B cell (primary cell): Measurements from ENCODE around the gene PCBP3. TPM values are rescaled to one million over a fixed set of nuclear protein-coding genes. Genes with fewer than 3 reads are reported as not detected.

Experiments
- ATAC-seq: fragments of 200-7000 bp; cut with Tn5 transposase; one replicate; pipeline ENCODE4 v1.10.0; 2021; ENCODE audit warnings: low read depth, mild to moderate bottlenecking, moderate number of reproducible peaks, moderate library complexity
- CTCF ChIA-PET: fragments of 350-600 bp; sonication (Branson Sonifier 250); formaldehyde crosslinking; loops from one replicate; lab custom pipeline; 2021; ENCODE audit warnings: antibody characterized with exemption, inconsistent platforms; lab: Charles Lee
- POLR2A ChIA-PET: fragments of 350-600 bp; sonication (Branson Sonifier 250); formaldehyde crosslinking; loops from one replicate; lab custom pipeline; 2021; ENCODE audit warnings: antibody characterized with exemption; lab: Charles Lee
- DNase-seq: peaks from one replicate; pipeline ENCODE4 v3.0.0; 2013
- H2AFZ ChIP-seq: 2 replicates; pipeline ENCODE4 v1.6.1; 2012; ENCODE audit warnings: mild to moderate bottlenecking, low read depth, low read length; ENCODE audit not compliant: insufficient read depth, poor library complexity, severe bottlenecking
- H3K27ac ChIP-seq, 2 donors: 1 replicate in 1 of 2; 2 replicates in 1 of 2; pipeline ENCODE4 v1.5.1; 2012 to 2013; ENCODE audit warnings: low read length in 2 of 2, mild to moderate bottlenecking in 2 of 2, moderate library complexity in 1 of 2
- H3K27me3 ChIP-seq, 4 experiments: fragments of 200-600 bp in 1 of 4; sonication (generic) in 1 of 4; replicated peaks in 1 of 4; 1 replicate in 2 of 4; 2 replicates in 2 of 4; pipeline versions ENCODE4 v1.6.1 to v1.7.0; 2013 to 2016; ENCODE audit warnings: low read length in 3 of 4, mild to moderate bottlenecking in 2 of 4, mixed read lengths in 1 of 4, moderate library complexity in 1 of 4; ENCODE audit not compliant: insufficient read depth in 4 of 4, control insufficient read depth in 3 of 4; ENCODE audit errors: control extremely low read depth in 1 of 4
- H3K36me3 ChIP-seq, 2 experiments: replicated peaks in 1 of 2; 1 replicate in 1 of 2; 2 replicates in 1 of 2; pipeline versions ENCODE4 v1.6.1 to v1.7.1; 2013; ENCODE audit warnings: low read length in 1 of 2; ENCODE audit not compliant: insufficient read depth in 2 of 2, control insufficient read depth in 1 of 2; ENCODE audit errors: control extremely low read depth in 1 of 2, extremely low read depth in 1 of 2
- H3K4me1 ChIP-seq, 2 donors: fragments of 200-600 bp in 1 of 2; sonication (generic) in 1 of 2; 1 replicate in 1 of 2; 2 replicates in 1 of 2; pipeline versions ENCODE4 v1.5.1 to v1.6.1; 2013 to 2017; ENCODE audit warnings: low read length in 2 of 2; ENCODE audit not compliant: control insufficient read depth in 2 of 2, insufficient read depth in 2 of 2
- H3K4me2 ChIP-seq: replicated peaks from 2 replicates; pipeline ENCODE3; 2012; ENCODE audit warnings: mild to moderate bottlenecking, low read depth, low read length; ENCODE audit not compliant: poor library complexity, severe bottlenecking
- H3K4me3 ChIP-seq, 5 experiments: fragments of 200-600 bp in 1 of 5; sonication (generic) in 1 of 5; 1 replicate in 3 of 5; 2 replicates in 2 of 5; pipeline versions ENCODE4 v1.5.1 to v1.7.0; 2011 to 2016; ENCODE audit warnings: low read length in 4 of 5, mild to moderate bottlenecking in 4 of 5, low read depth in 2 of 5, control low read depth in 1 of 5, moderate library complexity in 1 of 5; ENCODE audit not compliant: insufficient read depth in 1 of 5; ENCODE audit errors: control extremely low read depth in 1 of 5, extremely low read depth in 1 of 5
- H3K79me2 ChIP-seq: fragments of 200-600 bp; sonication (generic); one replicate; pipeline ENCODE4 v1.6.0; 2016; ENCODE audit warnings: low read length; ENCODE audit not compliant: control insufficient read depth, insufficient read depth
- H3K9ac ChIP-seq: fragments of 200-600 bp; sonication (generic); 2 replicates; pipeline ENCODE4 v1.6.1; 2017; ENCODE audit warnings: mild to moderate bottlenecking, low read length, moderate library complexity
- H3K9me3 ChIP-seq, 3 donors: one replicate each; pipeline versions ENCODE4 v1.6.1 to v1.7.1; 2013; ENCODE audit warnings: low read length in 2 of 3; ENCODE audit not compliant: control insufficient read depth in 2 of 3, insufficient read depth in 1 of 3; ENCODE audit errors: control extremely low read depth in 1 of 3
- H4K20me1 ChIP-seq: 2 replicates; pipeline ENCODE4 v1.6.0; 2012; ENCODE audit warnings: mild to moderate bottlenecking, low read length; ENCODE audit not compliant: insufficient read depth, control insufficient read depth, poor library complexity, severe bottlenecking
- H3K27ac Mint-ChIP-seq: one replicate; pipeline ENCODE4 v1.8.0; 2021; ENCODE audit warnings: mixed read lengths
- H3K27me3 Mint-ChIP-seq: one replicate; pipeline ENCODE4 v1.8.0; 2021; ENCODE audit warnings: mixed read lengths
- H3K4me1 Mint-ChIP-seq: one replicate; pipeline ENCODE4 v1.8.0; 2021; ENCODE audit warnings: mixed read lengths
- H3K4me3 Mint-ChIP-seq: one replicate; pipeline ENCODE4 v1.8.0; 2021; ENCODE audit warnings: mixed read lengths
- H3K9me3 Mint-ChIP-seq: one replicate; pipeline ENCODE4 v1.8.0; 2022; ENCODE audit warnings: mixed read lengths; ENCODE audit not compliant: insufficient read depth
- CTCF ChIP-seq: fragments of 200-600 bp; IDR thresholded peaks from one replicate; pipeline ENCODE4 v1.8.0; 2022; ENCODE audit warnings: antibody characterized with exemption, mild to moderate bottlenecking
- EZH2 ChIP-seq: IDR thresholded peaks from 2 replicates; pipeline ENCODE4 v1.6.1; 2012; ENCODE audit warnings: borderline replicate concordance, low read depth, mild to moderate bottlenecking, moderate library complexity, low read length; ENCODE audit not compliant: insufficient read depth, poor library complexity, severe bottlenecking
- WGBS: methylation state at CpG from one replicate; pipeline ENCODE4 v1.1.5; 2013; ENCODE audit warnings: missing lambda C conversion rate; ENCODE audit not compliant: insufficient coverage; 5-methylcytosine and 5-hydroxymethylcytosine counted together
- intact Hi-C: fragments of 100-400 bp; cut with micrococcal nuclease; formaldehyde crosslinking; loops from one replicate; pipeline ENCODE4 v1.10.0; 2022
- polyA plus RNA-seq: library from polyadenylated mRNA; depleted of rRNA; stranded (reverse); fragments of >200 nt; gene quantifications from 2 replicates; pipeline ENCODE4 v1.2.3, GENCODE V29; 2012
- total RNA-seq, 2 donors: library from RNA; stranded (reverse); fragments of 120-200 nt in 1 of 2; gene quantifications; 1 replicate in 1 of 2; 2 replicates in 1 of 2; pipeline versions ENCODE4 v1.2.3 to v1.2.4, GENCODE V29; 2013 to 2022

Gene PCBP3
- total and polyA plus RNA-seq, 2 donors (not counting 1 experiment from before 2014, with no cell fraction given): 0.45 to 2.7 TPM

GRCh38 chr21:45721671-45722070 is 78.1 kb downstream of the PCBP3 start:
- Histone ChIP-seq H3K36me3 (no peaks in the 10 kb centered on the region), H4K20me1 (no peaks in the 10 kb centered on the region), H3K4me1 (no peaks in the 10 kb centered on the region), H3K79me2 (no peaks in the 10 kb centered on the region), H3K9me3 (peaks cover 0 to 2% (median 0%) of the 10 kb centered on the region in 3 donors), H3K4me3 (no peak overlapping the region), H3K27ac (no peak overlapping the region), H2AFZ (no peak overlapping the region), H3K27me3 (no peaks in the 10 kb centered on the region), H3K9ac (no peak overlapping the region), H3K4me2 (no peak overlapping the region)
- 84% methylated on average over 2 of the region's 6 CpGs for WGBS
- Mint-ChIP-seq H3K27ac (no peak overlapping the region), H3K4me3 (no peak overlapping the region), H3K9me3 (no peaks in the 10 kb centered on the region), H3K27me3 (peaks cover 10% of the 10 kb centered on the region), H3K4me1 (no peaks in the 10 kb centered on the region)
- TF ChIP-seq CTCF (no peak), EZH2 (no peak)
- POLR2A ChIA-PET: no interaction called here
- intact Hi-C loops: no loop called here
- CTCF ChIA-PET: no interaction called here
- ATAC-seq: no peak
- DNase-seq: no peak

GRCh38 chr21:45723049-45723958 is 79.8 kb downstream of the PCBP3 start:
- no peak overlapping the region for H3K27ac Mint-ChIP-seq
- TF ChIP-seq EZH2 (no peak), CTCF (no peak)
- Histone ChIP-seq H3K36me3 (no peaks in the 10 kb centered on the region), H2AFZ (no peak overlapping the region), H3K4me1 (no peaks in the 10 kb centered on the region), H3K27me3 (no peaks in the 10 kb centered on the region), H3K79me2 (no peaks in the 10 kb centered on the region), H3K4me3 (no peak overlapping the region), H4K20me1 (no peaks in the 10 kb centered on the region), H3K27ac (no peak overlapping the region), H3K4me2 (no peak overlapping the region), H3K9me3 (peaks cover 0 to 2% (median 0%) of the 10 kb centered on the region in 3 donors), H3K9ac (no peak overlapping the region)
- intact Hi-C loops: no loop called here
- H3K27me3 Mint-ChIP-seq: peaks cover 13% of the 10 kb centered on the region
- WGBS: 94% methylated on average over 7 of the region's 10 CpGs
- CTCF ChIA-PET: no interaction called here
- no peak overlapping the region for H3K4me3 Mint-ChIP-seq
- POLR2A ChIA-PET: no interaction called here
- H3K4me1 Mint-ChIP-seq: no peaks in the 10 kb centered on the region
- ATAC-seq (no peak), DNase-seq (no peak)
- no peaks in the 10 kb centered on the region for H3K9me3 Mint-ChIP-seq
